LNCaP clone FGC (cell line): ENCODE data around the gene HPCAL1.

Experiments
- DNase-seq: peaks from one replicate; pipeline ENCODE4 v3.0.0-alpha.2; 2011; ENCODE audit warnings: low read depth
- H3K4me3 ChIP-seq: 2 replicates; pipeline ENCODE4 v1.5.1; 2011; ENCODE audit warnings: mild to moderate bottlenecking, low read depth, low read length, control low read depth
- CTCF ChIP-seq: IDR thresholded peaks from 2 replicates; pipeline ENCODE4 v1.5.1; 2012; ENCODE audit warnings: mild to moderate bottlenecking; ENCODE audit not compliant: control insufficient read depth, insufficient read depth; ENCODE audit errors: extremely low read depth

Gene HPCAL1

DNA sequence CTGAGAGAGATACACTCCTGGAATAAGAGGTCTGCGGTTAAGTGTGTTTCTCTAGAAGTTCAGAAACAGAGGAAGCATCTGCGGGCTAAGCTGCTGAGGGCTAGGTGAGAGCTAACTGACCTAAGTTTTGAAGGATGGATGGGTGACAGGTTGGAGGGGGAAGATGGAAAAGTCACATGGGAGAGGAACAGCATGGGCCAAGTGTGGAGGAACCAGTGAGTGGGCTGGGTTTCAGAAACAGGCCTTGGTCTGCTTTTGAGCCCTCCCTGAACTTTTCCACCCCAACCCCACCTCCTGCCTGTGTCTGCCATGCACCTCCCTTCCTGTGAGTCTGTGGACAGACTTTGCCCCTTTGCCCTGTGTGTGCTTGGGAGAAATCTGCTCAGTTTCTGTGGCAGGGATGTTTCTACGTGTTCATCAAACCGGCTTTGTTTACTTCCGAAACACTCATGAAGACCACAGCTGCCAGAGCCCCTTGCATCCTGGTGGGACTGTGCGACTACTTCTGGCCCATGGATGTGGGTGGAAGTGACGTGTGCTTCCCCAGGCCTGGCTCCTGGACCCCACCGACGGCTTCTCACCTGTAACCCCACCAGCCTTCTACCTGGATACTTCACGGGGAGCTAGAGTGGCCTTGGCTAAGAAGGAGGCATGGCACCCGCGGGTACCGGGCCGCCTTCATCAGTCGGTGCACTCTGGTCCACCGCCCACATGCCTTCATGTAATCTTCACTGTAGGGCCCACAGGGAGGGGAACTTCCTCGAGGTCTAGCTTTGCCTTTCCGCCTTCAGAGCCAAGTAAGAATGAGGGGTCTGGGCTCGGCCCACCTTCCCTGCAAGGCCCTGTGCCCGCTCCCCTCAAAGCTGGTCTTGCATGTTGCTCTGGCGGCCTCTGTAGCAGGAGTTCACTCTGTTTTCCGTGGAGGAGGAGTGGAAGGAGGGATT, 1.4 kb upstream of the HPCAL1 start:
- no peak for DNase-seq
- H3K4me3 ChIP-seq: no peak overlapping the region
- TF ChIP-seq CTCF: no peak

DNA sequence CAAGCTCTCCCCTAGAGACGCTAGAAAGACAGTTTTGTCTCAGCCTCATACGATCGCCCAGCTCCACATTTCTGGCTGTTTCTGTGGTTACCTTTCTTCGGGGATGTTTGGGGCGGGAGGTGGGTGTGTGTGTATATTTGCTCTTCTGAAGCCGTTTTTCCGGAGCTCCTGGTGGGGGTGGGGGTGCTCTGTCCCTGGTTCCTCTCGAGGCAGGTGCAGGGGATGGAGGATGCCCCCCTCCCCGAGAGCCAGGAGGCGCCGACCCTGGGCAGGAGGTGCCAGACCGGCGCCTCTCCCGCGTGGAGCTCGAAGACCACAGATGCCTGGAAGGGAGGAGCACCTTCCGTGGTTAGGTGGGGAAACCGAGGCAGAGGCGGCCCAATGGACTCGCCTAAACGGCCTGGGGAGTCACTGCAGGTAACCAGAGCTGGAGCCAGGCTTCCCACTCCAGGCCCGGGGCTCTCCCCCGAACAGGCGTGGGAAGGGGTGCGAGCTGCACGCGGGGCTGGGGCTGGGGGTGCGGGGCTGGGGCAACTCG, 694 bp upstream of the HPCAL1 start:
- H3K4me3 ChIP-seq: peak overlapping the region; percentile 71
- TF ChIP-seq CTCF: no peak
- no peak for DNase-seq

DNA sequence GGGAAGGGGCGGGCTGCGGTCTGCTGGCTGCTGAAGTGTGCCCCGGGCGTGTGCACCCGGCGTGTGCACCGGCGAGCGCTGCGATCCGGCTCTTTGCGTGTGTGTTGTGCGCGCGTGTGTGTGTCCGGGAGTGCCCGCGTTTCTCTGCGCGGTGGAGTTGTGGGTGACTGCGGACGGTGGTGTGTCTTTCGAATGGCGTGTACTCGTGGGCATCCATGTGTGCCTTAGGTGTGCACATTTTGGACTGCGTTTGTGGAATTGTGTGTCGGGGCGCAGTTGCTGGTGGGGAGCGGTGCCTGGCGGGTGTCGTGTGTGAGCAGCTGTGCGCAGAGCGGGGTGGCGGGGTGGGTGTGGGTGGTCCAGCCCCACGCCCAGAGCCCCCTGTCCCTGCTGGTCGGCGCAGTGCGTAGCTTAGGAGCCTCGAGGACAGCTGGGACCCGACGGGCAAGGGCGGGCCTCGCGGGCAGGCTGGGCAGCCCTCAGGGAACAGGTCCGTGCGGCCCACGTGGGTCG, 533 bp downstream of the HPCAL1 start:
- peak overlapping the region; percentile 71 for H3K4me3 ChIP-seq
- no peak for DNase-seq
- no peak for TF ChIP-seq CTCF

GRCh38 chr2:10303694-10304378, 1.1 kb downstream of the HPCAL1 start:
- no peak for DNase-seq
- TF ChIP-seq CTCF: 0 out of 2 replicates have a peak, but pooled peaks have one; percentile 9

GRCh38 chr2:10304458-10305253, 2.0 kb downstream of the HPCAL1 start:
- TF ChIP-seq CTCF: no peak
- no peak for DNase-seq
- peak overlapping the region; percentile 71 for H3K4me3 ChIP-seq

More at GRCh38 chr2:10303694-10304378, 1.1 kb downstream of the HPCAL1 start:
- peak overlapping the region; percentile 71 for H3K4me3 ChIP-seq

DNA sequence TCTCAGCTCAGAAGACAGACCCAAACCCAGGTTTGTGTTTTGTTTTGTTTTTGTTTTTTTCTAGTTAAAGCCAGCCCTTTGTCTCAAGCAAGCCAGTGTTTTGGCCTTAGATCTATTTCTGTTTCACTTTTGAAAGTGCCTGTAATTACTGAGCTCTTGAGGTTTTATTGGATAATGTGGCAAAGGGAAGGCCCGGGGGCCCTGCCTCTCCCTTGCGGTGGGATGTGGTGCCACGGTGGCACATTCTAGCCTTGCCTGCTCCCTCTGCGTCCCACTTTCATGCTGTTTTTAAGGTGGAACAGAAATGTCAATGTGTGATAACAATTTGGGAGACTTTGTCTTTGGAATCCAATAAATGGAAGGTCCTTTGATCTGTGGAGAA, 2.5 kb downstream of the HPCAL1 start:
- DNase-seq: no peak
- TF ChIP-seq CTCF: no peak
- H3K4me3 ChIP-seq: no peak overlapping the region
